H9 (cell line): Measurements from ENCODE around the gene VAV2. TPM values are rescaled to one million over a fixed set of nuclear protein-coding genes. Genes with fewer than 3 reads are reported as not detected.

Source experiments
- DNase-seq: peaks from one replicate; pipeline ENCODE4 v3.0.0-alpha.2; 2017
- H2AFZ ChIP-seq: one replicate; pipeline ENCODE4 v1.6.1; 2013; ENCODE audit warnings: mild to moderate bottlenecking, low read length, control low read depth, moderate library complexity
- H2AK5ac ChIP-seq: 2 replicates; pipeline ENCODE4 v1.6.1; 2013; ENCODE audit warnings: low read length, control low read depth, mixed read lengths; ENCODE audit not compliant: insufficient read length
- H2BK120ac ChIP-seq: one replicate; pipeline ENCODE4 v1.6.1; 2013; ENCODE audit warnings: low read depth, mild to moderate bottlenecking, low read length, control low read depth, inconsistent platforms; ENCODE audit not compliant: poor library complexity, severe bottlenecking
- H2BK12ac ChIP-seq: 2 replicates; pipeline ENCODE4 v1.6.1; 2013; ENCODE audit warnings: low read length, control low read depth, mixed read lengths, low read depth; ENCODE audit not compliant: insufficient read length
- H2BK15ac ChIP-seq: 2 replicates; pipeline ENCODE4 v1.6.1; 2013; ENCODE audit warnings: low read depth, low read length, control low read depth
- H2BK20ac ChIP-seq: one replicate; pipeline ENCODE4 v1.6.1; 2013; ENCODE audit warnings: low read depth, mild to moderate bottlenecking, low read length, control low read depth, inconsistent platforms; ENCODE audit not compliant: poor library complexity, severe bottlenecking
- H2BK5ac ChIP-seq: 2 replicates; pipeline ENCODE4 v1.6.1; 2013; ENCODE audit warnings: low read length, control low read depth, mixed read lengths; ENCODE audit not compliant: insufficient read length
- H3K14ac ChIP-seq: 2 replicates; pipeline ENCODE4 v1.6.1; 2013; ENCODE audit warnings: low read length, control low read depth; ENCODE audit not compliant: insufficient read depth
- H3K18ac ChIP-seq: 2 replicates; pipeline ENCODE4 v1.6.1; 2013; ENCODE audit warnings: low read depth, mild to moderate bottlenecking, mixed read lengths, low read length, control low read depth; ENCODE audit not compliant: insufficient read length
- H3K23ac ChIP-seq: 2 replicates; pipeline ENCODE4 v1.6.1; 2013; ENCODE audit warnings: low read length, control low read depth, mixed read lengths, low read depth; ENCODE audit not compliant: insufficient read length
- H3K23me2 ChIP-seq: 2 replicates; pipeline ENCODE4 v1.6.1; 2013; ENCODE audit warnings: low read depth, mild to moderate bottlenecking, mixed read lengths, low read length, control low read depth; ENCODE audit not compliant: insufficient read length, poor library complexity, severe bottlenecking
- H3K27ac ChIP-seq: 2 replicates; pipeline ENCODE4 v1.5.1; 2013; ENCODE audit warnings: low read length, control low read depth, mixed read lengths, low read depth; ENCODE audit not compliant: insufficient read length
- H3K27me3 ChIP-seq: 2 replicates; pipeline ENCODE4 v1.6.1; 2013; ENCODE audit warnings: low read length, control low read depth, inconsistent platforms; ENCODE audit not compliant: insufficient read depth
- H3K4ac ChIP-seq: 2 replicates; pipeline ENCODE4 v1.6.1; 2013; ENCODE audit warnings: low read depth, mild to moderate bottlenecking, control low read depth, inconsistent platforms, low read length, moderate library complexity
- H3K4me1 ChIP-seq: 2 replicates; pipeline ENCODE4 v1.6.1; 2013; ENCODE audit warnings: low read length, control low read depth, inconsistent platforms; ENCODE audit not compliant: insufficient read depth
- H3K4me2 ChIP-seq: 2 replicates; pipeline ENCODE4 v1.6.1; 2013; ENCODE audit warnings: low read length, control low read depth, mixed read lengths; ENCODE audit not compliant: insufficient read length, insufficient read depth
- H3K56ac ChIP-seq: 2 replicates; pipeline ENCODE4 v1.6.1; 2013; ENCODE audit warnings: low read depth, mild to moderate bottlenecking, mixed read lengths, low read length, control low read depth; ENCODE audit not compliant: insufficient read length
- H3K79me1 ChIP-seq: 2 replicates; pipeline ENCODE4 v1.6.1; 2013; ENCODE audit warnings: low read depth, mild to moderate bottlenecking, moderate library complexity, low read length, control low read depth, inconsistent platforms; ENCODE audit not compliant: insufficient read depth, poor library complexity, severe bottlenecking
- H3K79me2 ChIP-seq: 2 replicates; pipeline ENCODE4 v1.6.1; 2013; ENCODE audit warnings: low read length, control low read depth, inconsistent platforms; ENCODE audit not compliant: insufficient read depth
- H3K9ac ChIP-seq: 2 replicates; pipeline ENCODE4 v1.6.1; 2013; ENCODE audit warnings: low read length, control low read depth, mixed read lengths; ENCODE audit not compliant: insufficient read length; ENCODE audit errors: extremely low read depth
- H3K9me3 ChIP-seq: one replicate; pipeline ENCODE4 v1.6.1; 2013; ENCODE audit warnings: low read depth, low read length, inconsistent platforms; ENCODE audit not compliant: control insufficient read depth
- H3T11ph ChIP-seq: one replicate; pipeline ENCODE4 v1.6.1; 2013; ENCODE audit warnings: mild to moderate bottlenecking, low read length, control low read depth, inconsistent platforms
- H4K20me1 ChIP-seq: one replicate; pipeline ENCODE4 v1.6.1; 2013; ENCODE audit not compliant: control insufficient read depth, insufficient read length, insufficient read depth
- H4K5ac ChIP-seq: 2 replicates; pipeline ENCODE4 v1.6.1; 2013; ENCODE audit warnings: low read depth, mild to moderate bottlenecking, mixed read lengths, low read length, control low read depth; ENCODE audit not compliant: insufficient read length
- H4K8ac ChIP-seq: replicated peaks from 2 replicates; pipeline ENCODE4 v1.6.1; 2013; ENCODE audit warnings: low read length, control low read depth, mixed read lengths, low read depth; ENCODE audit not compliant: insufficient read length
- H4K91ac ChIP-seq: 2 replicates; pipeline ENCODE4 v1.6.1; 2013; ENCODE audit warnings: low read depth, mild to moderate bottlenecking, moderate library complexity, mixed read lengths, low read length, control low read depth; ENCODE audit not compliant: insufficient read length
- H3K27ac Mint-ChIP-seq, 3 experiments: 2 replicates in 2 of 3; 3 replicates in 1 of 3; pipeline ENCODE4 v1.8.0; 2020 to 2021; ENCODE audit warnings: mixed read lengths in 3 of 3, mild to moderate bottlenecking in 1 of 3, moderate library complexity in 1 of 3
- H3K27me3 Mint-ChIP-seq: 2 replicates; pipeline ENCODE4 v1.8.0; 2021; ENCODE audit warnings: low read depth, mild to moderate bottlenecking, moderate library complexity, mixed read lengths
- H3K36me3 Mint-ChIP-seq, 3 experiments: 2 replicates in 2 of 3; 3 replicates in 1 of 3; pipeline ENCODE4 v1.8.0; 2020 to 2021; ENCODE audit warnings: low read depth in 3 of 3, mixed read lengths in 3 of 3; ENCODE audit not compliant: insufficient read depth in 1 of 3
- H3K4me1 Mint-ChIP-seq, 2 experiments: 2 replicates each; pipeline ENCODE4 v1.8.0; 2020; ENCODE audit warnings: mixed read lengths in 2 of 2
- H3K4me3 Mint-ChIP-seq, 2 experiments: 2 replicates in 1 of 2; 3 replicates in 1 of 2; pipeline ENCODE4 v1.8.0; 2020 to 2021; ENCODE audit warnings: mild to moderate bottlenecking in 2 of 2, mixed read lengths in 2 of 2, moderate library complexity in 1 of 2
- H3K9me3 Mint-ChIP-seq, 2 experiments: 2 replicates in 1 of 2; 3 replicates in 1 of 2; pipeline ENCODE4 v1.8.0; 2020; ENCODE audit warnings: mild to moderate bottlenecking in 2 of 2, mixed read lengths in 2 of 2, moderate library complexity in 1 of 2
- WGBS: extraction: QIAGEN DNeasy Blood & Tissue Kit; methylation state at CpG from one replicate; pipeline ENCODE4 v1.1.7; 2013; ENCODE audit warnings: missing lambda C conversion rate, low lambda C conversion rate, mixed read lengths; ENCODE audit not compliant: insufficient read length; ENCODE audit errors: extremely low coverage; 5-methylcytosine and 5-hydroxymethylcytosine counted together
- total RNA-seq: library from RNA; stranded (reverse); gene quantifications from 2 replicates; pipeline ENCODE4 v1.2.1, GENCODE V29; 2021
- TF ChIP-seq, protein P1 (sequence below): fragments of 200-600 bp; sonication (generic); conservative IDR thresholded peaks from 3 replicates; pipeline ENCODE4 v1.8.0; 2021; ENCODE audit warnings: antibody characterized with exemption, mild to moderate bottlenecking

VAV2 gene
- total RNA-seq, 1 experiment from 2014 or later = 58.7 TPM

DNA sequence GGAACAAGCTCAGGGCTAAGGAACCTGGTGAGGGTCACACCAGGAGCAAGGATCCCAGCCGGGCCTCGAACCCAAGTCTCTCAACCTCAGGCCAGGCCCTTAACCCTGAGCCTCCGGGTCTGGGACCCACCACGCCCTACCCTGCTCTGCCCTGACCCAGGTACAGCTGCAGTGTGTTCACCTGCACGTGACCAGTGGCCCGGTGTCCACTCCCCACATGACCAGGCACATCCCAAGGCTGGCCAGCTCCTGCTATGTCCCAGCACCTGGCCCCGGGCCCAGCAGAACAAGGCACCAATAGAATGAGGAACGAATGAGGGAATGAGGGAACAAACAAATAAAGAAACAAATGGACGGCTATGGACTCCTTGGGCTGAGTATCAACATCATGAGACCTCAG lies 142.0 kb downstream of the VAV2 start:
- no peak overlapping the region for H2BK5ac ChIP-seq
- H3K9ac ChIP-seq = no peak overlapping the region
- no peak overlapping the region for H2BK15ac ChIP-seq
- no peak overlapping the region for H4K5ac ChIP-seq
- no peak overlapping the region for H2BK20ac ChIP-seq
- TF ChIP-seq, protein P1, sequence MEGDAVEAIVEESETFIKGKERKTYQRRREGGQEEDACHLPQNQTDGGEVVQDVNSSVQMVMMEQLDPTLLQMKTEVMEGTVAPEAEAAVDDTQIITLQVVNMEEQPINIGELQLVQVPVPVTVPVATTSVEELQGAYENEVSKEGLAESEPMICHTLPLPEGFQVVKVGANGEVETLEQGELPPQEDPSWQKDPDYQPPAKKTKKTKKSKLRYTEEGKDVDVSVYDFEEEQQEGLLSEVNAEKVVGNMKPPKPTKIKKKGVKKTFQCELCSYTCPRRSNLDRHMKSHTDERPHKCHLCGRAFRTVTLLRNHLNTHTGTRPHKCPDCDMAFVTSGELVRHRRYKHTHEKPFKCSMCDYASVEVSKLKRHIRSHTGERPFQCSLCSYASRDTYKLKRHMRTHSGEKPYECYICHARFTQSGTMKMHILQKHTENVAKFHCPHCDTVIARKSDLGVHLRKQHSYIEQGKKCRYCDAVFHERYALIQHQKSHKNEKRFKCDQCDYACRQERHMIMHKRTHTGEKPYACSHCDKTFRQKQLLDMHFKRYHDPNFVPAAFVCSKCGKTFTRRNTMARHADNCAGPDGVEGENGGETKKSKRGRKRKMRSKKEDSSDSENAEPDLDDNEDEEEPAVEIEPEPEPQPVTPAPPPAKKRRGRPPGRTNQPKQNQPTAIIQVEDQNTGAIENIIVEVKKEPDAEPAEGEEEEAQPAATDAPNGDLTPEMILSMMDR = no peak
- no peak overlapping the region for H3T11ph ChIP-seq
- H3K79me1 ChIP-seq = no peaks in the 10 kb centered on the region
- no peak overlapping the region for H3K14ac ChIP-seq
- no peak overlapping the region for H3K56ac ChIP-seq
- H2BK120ac ChIP-seq = no peak overlapping the region
- no peak overlapping the region for H3K4ac ChIP-seq
- WGBS = no CpG with 5 or more reads among the region's 9 CpGs
- no peak for DNase-seq
- H3K9me3 Mint-ChIP-seq = no peaks in the 10 kb centered on the region
- H3K4me2 ChIP-seq = no peak overlapping the region
- no peak overlapping the region for H3K4me3 Mint-ChIP-seq
- H3K27ac ChIP-seq = no peak overlapping the region
- peaks cover 4 to 8% of the 10 kb centered on the region in 2 experiments; a peak in 2 of 4 replicates for H3K4me1 Mint-ChIP-seq
- H3K79me2 ChIP-seq = no peaks in the 10 kb centered on the region
- H3K27me3 Mint-ChIP-seq = no peaks in the 10 kb centered on the region; the same call in 1 of the 2 replicates
- H3K27ac Mint-ChIP-seq = no peak overlapping the region; a peak in 1 of 7 replicates
- no peak overlapping the region for H3K18ac ChIP-seq
- H3K23me2 ChIP-seq = no peaks in the 10 kb centered on the region
- H2BK12ac ChIP-seq = no peak overlapping the region
- H3K23ac ChIP-seq = no peak overlapping the region
- H3K36me3 Mint-ChIP-seq = peaks cover 0 to 7% (median 2%) of the 10 kb centered on the region in 3 experiments; a peak in 3 of 7 replicates
- H4K20me1 ChIP-seq = no peaks in the 10 kb centered on the region
- no peak overlapping the region for H2AFZ ChIP-seq
- no peaks in the 10 kb centered on the region for H3K4me1 ChIP-seq
- no peak overlapping the region for H2AK5ac ChIP-seq
- no peaks in the 10 kb centered on the region for H3K9me3 ChIP-seq
- H3K27me3 ChIP-seq = no peaks in the 10 kb centered on the region
- H4K8ac ChIP-seq = no peak overlapping the region
- no peak overlapping the region for H4K91ac ChIP-seq
